Mucosa of descending colon (tissue), 3 donors: ENCODE data around the gene PCF11. TPM values are rescaled to one million over a fixed set of nuclear protein-coding genes. Genes with fewer than 3 reads are reported as not detected.

Source experiments
- ATAC-seq: fragments of 200-7000 bp; cut with Tn5 transposase; one replicate; pipeline ENCODE4 v1.9.1; 2020; ENCODE audit warnings: mild to moderate bottlenecking, moderate library complexity
- DNase-seq, 3 donors: peaks; one replicate each; pipeline ENCODE4 v3.0.0-alpha.2; 2020
- H3K36me3 ChIP-seq: fragments of 200-600 bp; one replicate; pipeline ENCODE4 v1.8.0; 2021; ENCODE audit warnings: low read depth, mild to moderate bottlenecking
- H3K4me1 ChIP-seq: fragments of 200-600 bp; one replicate; pipeline ENCODE4 v1.8.0; 2021; ENCODE audit warnings: low read depth, mild to moderate bottlenecking
- H3K4me3 ChIP-seq: fragments of 200-600 bp; one replicate; pipeline ENCODE4 v1.8.0; 2021; ENCODE audit warnings: mild to moderate bottlenecking
- H3K9me3 ChIP-seq: fragments of 200-600 bp; one replicate; pipeline ENCODE4 v1.8.0; 2021; ENCODE audit warnings: mild to moderate bottlenecking
- CTCF ChIP-seq: fragments of 200-600 bp; IDR thresholded peaks from one replicate; pipeline ENCODE4 v1.8.0; 2022; ENCODE audit warnings: antibody characterized with exemption, mild to moderate bottlenecking
- intact Hi-C, 2 donors: fragments of 100-400 bp; cut with DNase I in 1 of 2; cut with micrococcal nuclease in 1 of 2; formaldehyde crosslinking; loops; one replicate each; pipeline versions ENCODE4 v1.11.0 to v1.11.1; 2022; cut with DNase I, micrococcal nuclease
- total RNA-seq, 3 donors: library from RNA; stranded (reverse); fragmentation: NEBNext Ultra II Directional in 2 of 3; extraction: Animal tissue kit (Norgen Biotek cat#: 25700) in 2 of 3; gene quantifications; one replicate each; pipeline versions ENCODE4 v1.2.1 to v1.2.4, GENCODE V29; 2021 to 2023
- donor health status: DM: no; HTN: no; CAD: no; lungs with moderate emphysema.
- donor health status: DM: no; HTN: no; CAD: no.
- donor health status: DM: no; HTN: yes; CAD: no.

The PCF11 gene
- total RNA-seq, 3 donors from 2014 or later: 57.2 to 60.5 (median 58.7) TPM

- DNase-seq: no peak
- H3K4me3 ChIP-seq: no peak overlapping the region
- no peaks in the 10 kb centered on the region for H3K4me1 ChIP-seq
- no peaks in the 10 kb centered on the region for H3K9me3 ChIP-seq
- intact Hi-C loops: no loop called here
- ATAC-seq: no peak
- no peaks in the 10 kb centered on the region for H3K36me3 ChIP-seq
- no peak for TF ChIP-seq CTCF
Observed at GRCh38 chr11:83223457-83223856, 66.5 kb downstream of the PCF11 start.

- no peaks in the 10 kb centered on the region for H3K4me1 ChIP-seq
- DNase-seq (no peak), ATAC-seq (no peak)
- H3K9me3 ChIP-seq: no peaks in the 10 kb centered on the region
- no peaks in the 10 kb centered on the region for H3K36me3 ChIP-seq
- intact Hi-C loops: no loop called here
- TF ChIP-seq CTCF: no peak
- H3K4me3 ChIP-seq: no peak overlapping the region
Observed at GRCh38 chr11:83235825-83236224, 78.9 kb downstream of the PCF11 start.

Other genes starting within 250 kb of the PCF11 start
- 10 to 100 TPM; 16.2 to 30.7 (median 19.1) TPM for gene RAB30, start 85.2 kb upstream of the PCF11 start, total RNA-seq
- gene ANKRD42, start 36.6 kb downstream of the PCF11 start, total RNA-seq: 10 to 100 TPM in 1 of 3 donors, 1 to 10 TPM in 2; 7.7 to 15.3 (median 9.3) TPM
- 10 to 100 TPM; 26.6 to 38.3 (median 26.6) TPM for gene CCDC90B, start 129.2 kb downstream of the PCF11 start, total RNA-seq